Loucy (cell line): ENCODE results near the gene VTCN1.

Experiments used
- H2AFZ ChIP-seq: fragments of 200-600 bp; sonication (generic); 2 replicates; pipeline ENCODE4 v1.6.0; 2016; ENCODE audit warnings: antibody characterized with exemption, mild to moderate bottlenecking, low read length, moderate library complexity
- H3F3A ChIP-seq: fragments of 200-600 bp; 2 replicates; pipeline ENCODE4 v1.6.0; 2016; ENCODE audit warnings: antibody characterized with exemption, low read depth, mild to moderate bottlenecking
- H3K27me3 ChIP-seq: fragments of 200-600 bp; sonication (generic); 2 replicates; pipeline ENCODE4 v1.6.1; 2014; ENCODE audit warnings: low read length, mild to moderate bottlenecking; ENCODE audit not compliant: insufficient read depth, poor library complexity, severe bottlenecking
- H3K36me3 ChIP-seq: fragments of 200-600 bp; sonication (generic); 2 replicates; pipeline ENCODE4 v1.6.1; 2016; ENCODE audit warnings: low read length; ENCODE audit not compliant: insufficient read depth
- H3K4me1 ChIP-seq: fragments of 200-600 bp; sonication (generic); 2 replicates; pipeline ENCODE4 v1.5.1; 2014; ENCODE audit warnings: low read length, mild to moderate bottlenecking; ENCODE audit not compliant: insufficient read depth, poor library complexity, severe bottlenecking
- H3K4me2 ChIP-seq: fragments of 200-600 bp; sonication (generic); 2 replicates; pipeline ENCODE4 v1.6.0; 2014; ENCODE audit warnings: antibody characterized with exemption, low read length, low read depth, mild to moderate bottlenecking; ENCODE audit not compliant: poor library complexity, severe bottlenecking
- H3K4me3 ChIP-seq: fragments of 200-600 bp; sonication (generic); 2 replicates; pipeline ENCODE4 v1.5.1; 2014; ENCODE audit warnings: low read length, mild to moderate bottlenecking, mixed read lengths; ENCODE audit not compliant: poor library complexity, severe bottlenecking
- H3K79me2 ChIP-seq: fragments of 200-600 bp; sonication (generic); 2 replicates; pipeline ENCODE4 v1.6.1; 2014; ENCODE audit warnings: low read length; ENCODE audit not compliant: insufficient read depth
- H3K9ac ChIP-seq: fragments of 200-600 bp; sonication (generic); 2 replicates; pipeline ENCODE4 v1.6.0; 2014; ENCODE audit warnings: mild to moderate bottlenecking, low read depth, low read length, moderate library complexity; ENCODE audit not compliant: poor library complexity, severe bottlenecking
- H3K9me2 ChIP-seq: fragments of 200-600 bp; sonication (generic); replicated peaks from 2 replicates; pipeline ENCODE4 v1.6.1; 2016; ENCODE audit warnings: low read depth, low read length, mixed read lengths
- H3K9me3 ChIP-seq: fragments of 200-600 bp; sonication (generic); 2 replicates; pipeline ENCODE4 v1.6.1; 2014; ENCODE audit warnings: mild to moderate bottlenecking, antibody characterized with exemption, low read length, low read depth; ENCODE audit not compliant: insufficient read depth
- H4K20me1 ChIP-seq: fragments of 200-600 bp; sonication (generic); 2 replicates; pipeline ENCODE4 v1.6.0; 2014; ENCODE audit warnings: antibody characterized with exemption, low read length, mild to moderate bottlenecking; ENCODE audit not compliant: insufficient read depth, poor library complexity, severe bottlenecking
- EZH2phosphoT487 ChIP-seq: fragments of 200-600 bp; IDR thresholded peaks from 2 replicates; pipeline ENCODE4 v1.6.1; 2018; ENCODE audit warnings: antibody characterized with exemption, mild to moderate bottlenecking, moderate library complexity, borderline replicate concordance
- TF ChIP-seq, protein P1 (sequence below): fragments of 200-600 bp; sonication (generic); conservative IDR thresholded peaks from 2 replicates; pipeline ENCODE4 v1.5.1; 2014; ENCODE audit warnings: mild to moderate bottlenecking, antibody characterized with exemption, low read length

Gene VTCN1

DNA sequence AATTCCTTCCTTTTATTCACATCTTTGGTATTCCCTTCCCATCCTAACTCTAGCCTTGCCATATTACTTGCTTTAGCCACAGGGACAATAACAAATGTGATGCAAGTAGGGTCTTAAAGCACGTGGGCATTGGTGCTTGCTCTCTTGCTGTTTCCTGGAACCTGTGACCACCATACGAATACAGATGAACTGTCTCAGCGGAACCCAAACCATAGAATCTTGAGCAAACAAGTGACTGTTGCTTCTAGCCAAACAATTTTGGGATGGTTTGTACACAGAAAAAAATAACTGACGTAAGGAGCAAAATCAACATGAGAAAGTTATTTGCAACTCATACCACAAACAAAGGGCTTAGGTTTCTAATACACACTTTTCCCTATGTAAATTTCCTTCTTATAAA, 15.2 kb upstream of the VTCN1 start:
- Histone ChIP-seq H3K9ac (no peak overlapping the region), H3K27me3 (no peaks in the 10 kb centered on the region), H3K4me2 (no peak overlapping the region), H3K9me3 (no peaks in the 10 kb centered on the region), H3K79me2 (no peaks in the 10 kb centered on the region), H3K4me3 (no peak overlapping the region), H4K20me1 (no peaks in the 10 kb centered on the region), H3F3A (no peaks in the 10 kb centered on the region), H3K9me2 (no peaks in the 10 kb centered on the region), H3K36me3 (no peaks in the 10 kb centered on the region), H2AFZ (no peak overlapping the region), H3K4me1 (no peaks in the 10 kb centered on the region)
- TF ChIP-seq, protein P1, sequence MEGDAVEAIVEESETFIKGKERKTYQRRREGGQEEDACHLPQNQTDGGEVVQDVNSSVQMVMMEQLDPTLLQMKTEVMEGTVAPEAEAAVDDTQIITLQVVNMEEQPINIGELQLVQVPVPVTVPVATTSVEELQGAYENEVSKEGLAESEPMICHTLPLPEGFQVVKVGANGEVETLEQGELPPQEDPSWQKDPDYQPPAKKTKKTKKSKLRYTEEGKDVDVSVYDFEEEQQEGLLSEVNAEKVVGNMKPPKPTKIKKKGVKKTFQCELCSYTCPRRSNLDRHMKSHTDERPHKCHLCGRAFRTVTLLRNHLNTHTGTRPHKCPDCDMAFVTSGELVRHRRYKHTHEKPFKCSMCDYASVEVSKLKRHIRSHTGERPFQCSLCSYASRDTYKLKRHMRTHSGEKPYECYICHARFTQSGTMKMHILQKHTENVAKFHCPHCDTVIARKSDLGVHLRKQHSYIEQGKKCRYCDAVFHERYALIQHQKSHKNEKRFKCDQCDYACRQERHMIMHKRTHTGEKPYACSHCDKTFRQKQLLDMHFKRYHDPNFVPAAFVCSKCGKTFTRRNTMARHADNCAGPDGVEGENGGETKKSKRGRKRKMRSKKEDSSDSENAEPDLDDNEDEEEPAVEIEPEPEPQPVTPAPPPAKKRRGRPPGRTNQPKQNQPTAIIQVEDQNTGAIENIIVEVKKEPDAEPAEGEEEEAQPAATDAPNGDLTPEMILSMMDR, result no peak
- no peak for TF ChIP-seq EZH2phosphoT487

DNA sequence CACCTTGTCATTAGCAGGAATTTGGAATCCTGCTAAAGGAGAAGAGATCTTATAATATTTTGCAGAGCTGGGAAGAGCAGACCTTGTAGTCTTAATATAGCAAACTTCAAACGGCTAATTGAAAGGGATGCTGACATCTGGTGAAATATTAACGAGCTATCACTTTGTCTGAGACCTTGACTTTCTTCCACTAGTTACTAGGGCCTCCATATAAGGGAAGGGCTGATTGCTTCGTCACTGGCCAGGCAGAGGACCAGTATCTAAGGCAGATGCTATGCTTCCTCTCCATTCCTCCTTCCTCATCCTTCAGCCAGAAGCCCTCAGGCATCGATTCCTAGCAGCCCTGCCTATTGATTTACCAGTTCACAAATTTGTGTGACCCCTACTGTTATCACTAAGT, 6.0 kb upstream of the VTCN1 start:
- H3K9ac ChIP-seq, result no peak overlapping the region
- H3K27me3 ChIP-seq, result no peaks in the 10 kb centered on the region
- no peaks in the 10 kb centered on the region for H3F3A ChIP-seq
- no peaks in the 10 kb centered on the region for H4K20me1 ChIP-seq
- TF ChIP-seq, protein P1, result no peak
- no peak for TF ChIP-seq EZH2phosphoT487
- H3K9me3 ChIP-seq, result no peaks in the 10 kb centered on the region
- no peaks in the 10 kb centered on the region for H3K36me3 ChIP-seq
- no peaks in the 10 kb centered on the region for H3K79me2 ChIP-seq
- no peaks in the 10 kb centered on the region for H3K4me1 ChIP-seq
- no peak overlapping the region for H3K4me2 ChIP-seq
- H3K4me3 ChIP-seq, result no peak overlapping the region
- no peaks in the 10 kb centered on the region for H3K9me2 ChIP-seq
- no peak overlapping the region for H2AFZ ChIP-seq

DNA sequence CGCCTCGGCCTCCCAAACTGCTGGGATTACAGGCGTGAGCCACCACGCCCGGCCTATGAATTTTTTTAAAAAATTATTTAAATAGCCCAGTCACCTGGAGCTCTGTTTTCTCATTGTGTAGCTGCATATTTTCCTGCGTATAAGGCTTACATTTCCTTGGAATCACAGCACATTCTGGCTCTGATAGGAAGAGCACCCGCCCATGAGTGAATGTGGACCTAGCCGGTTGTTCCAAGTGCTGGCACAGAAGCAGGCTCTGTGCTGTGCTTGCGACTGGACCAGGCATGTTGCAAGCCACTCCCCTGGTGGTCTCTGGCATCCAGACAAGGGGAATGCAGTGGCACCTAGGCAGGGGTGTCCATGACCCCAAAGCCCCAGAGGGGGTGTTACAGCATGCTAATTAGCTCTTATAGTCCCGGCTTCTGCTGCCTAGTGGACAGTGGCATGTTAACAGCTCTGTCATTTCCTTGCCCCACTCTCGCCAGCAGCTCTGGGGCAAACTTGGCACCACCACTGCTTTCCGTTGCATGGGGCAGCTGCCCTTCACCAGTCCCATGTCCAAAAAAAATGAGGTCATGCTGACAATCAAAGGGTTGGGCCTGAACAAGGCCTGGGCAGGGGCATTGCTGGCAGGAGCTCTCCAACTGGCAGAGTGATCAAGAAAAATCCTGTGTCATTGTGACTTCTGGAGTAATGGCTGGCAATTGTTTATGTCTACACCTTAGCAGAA, 5.2 kb upstream of the VTCN1 start:
- Histone ChIP-seq H3K4me1 (no peaks in the 10 kb centered on the region), H3K9me2 (no peaks in the 10 kb centered on the region), H3K4me3 (no peak overlapping the region), H3F3A (no peaks in the 10 kb centered on the region), H4K20me1 (no peaks in the 10 kb centered on the region), H3K79me2 (no peaks in the 10 kb centered on the region), H3K9ac (no peak overlapping the region), H2AFZ (no peak overlapping the region), H3K4me2 (no peak overlapping the region), H3K9me3 (no peaks in the 10 kb centered on the region), H3K36me3 (no peaks in the 10 kb centered on the region), H3K27me3 (no peaks in the 10 kb centered on the region)
- TF ChIP-seq, protein P1, result no peak
- TF ChIP-seq EZH2phosphoT487, result no peak
